ENCODE results near the gene PTCD2. TPM values are rescaled to one million over a fixed set of nuclear protein-coding genes. Genes with fewer than 3 reads are reported as not detected.

Gene PTCD2
- total RNA-seq, 4 donors from 2014 or later = 1.5 to 9.5 (median 2.9) TPM

GRCh38 chr5:72298711-72299110, 21.5 kb upstream of the PTCD2 start:
- Histone ChIP-seq H3K27ac (no peak overlapping the region), H3K4me3 (no peak overlapping the region), H3K36me3 (peaks cover 0 to 4% (median 0%) of the 10 kb centered on the region in 4 donors), H3K4me1 (peaks cover 0 to 6% (median 0%) of the 10 kb centered on the region in 4 donors), H3K9me3 (no peaks in the 10 kb centered on the region), H3K27me3 (no peaks in the 10 kb centered on the region)
- TF ChIP-seq POLR2AphosphoS5 (IDR thresholded peaks at IDR 0.05) (no peak), EP300 (IDR thresholded peaks at IDR 0.05; ENCODE audit: low read depth) (no peak), CTCF (IDR thresholded peaks at IDR 0.05) (no peak), POLR2A (IDR thresholded peaks at IDR 0.05) (no peak)
- in situ Hi-C loops (cut with MboI; ENCODE audit: low pct_ligation_motif_present in 1 of 4, low pct_unique_long_range_greater_than_20kb in 1 of 4, low sequenced_read_pairs in 3 of 4) = no loop called here
- no peak for DNase-seq
- intact Hi-C loops (cut with DNase I; ENCODE audit: low total_unique reads) = no loop called here
- 83 to 89% methylated on average over 5 of the region's 5 CpGs for WGBS, 2 donors (ENCODE audit: low coverage in 1 of 2)

- Histone ChIP-seq H3K36me3 (peaks cover 0 to 4% (median 0%) of the 10 kb centered on the region in 4 donors), H3K9me3 (no peaks in the 10 kb centered on the region), H3K27ac (no peak overlapping the region), H3K4me3 (no peak overlapping the region), H3K4me1 (peaks cover 0 to 10% (median 0%) of the 10 kb centered on the region in 4 donors), H3K27me3 (no peaks in the 10 kb centered on the region)
- intact Hi-C loops (cut with DNase I; ENCODE audit: low total_unique reads) = loop anchor here (5.0 kb wide), 1 partner anchor 158 kb away; no protein-coding TSS in a partner anchor
- TF ChIP-seq CTCF (IDR thresholded peaks at IDR 0.05) (no peak), POLR2A (IDR thresholded peaks at IDR 0.05) (no peak), POLR2AphosphoS5 (IDR thresholded peaks at IDR 0.05) (no peak), EP300 (IDR thresholded peaks at IDR 0.05; ENCODE audit: low read depth) (no peak)
- in situ Hi-C loops (cut with MboI; ENCODE audit: low pct_ligation_motif_present in 1 of 4, low pct_unique_long_range_greater_than_20kb in 1 of 4, low sequenced_read_pairs in 3 of 4) = loop anchor here in 3 of 4 donors (10.0 to 25.0 kb wide), 3 partner anchors 156 to 516 kb away; no protein-coding TSS in a partner anchor
- WGBS, 2 donors (ENCODE audit: low coverage in 1 of 2) = 60 to 78% methylated on average over 1 of the region's 1 CpG
- DNase-seq = no peak
Observed at GRCh38 chr5:72300590-72301339, 19.4 kb upstream of the PTCD2 start.

DNA sequence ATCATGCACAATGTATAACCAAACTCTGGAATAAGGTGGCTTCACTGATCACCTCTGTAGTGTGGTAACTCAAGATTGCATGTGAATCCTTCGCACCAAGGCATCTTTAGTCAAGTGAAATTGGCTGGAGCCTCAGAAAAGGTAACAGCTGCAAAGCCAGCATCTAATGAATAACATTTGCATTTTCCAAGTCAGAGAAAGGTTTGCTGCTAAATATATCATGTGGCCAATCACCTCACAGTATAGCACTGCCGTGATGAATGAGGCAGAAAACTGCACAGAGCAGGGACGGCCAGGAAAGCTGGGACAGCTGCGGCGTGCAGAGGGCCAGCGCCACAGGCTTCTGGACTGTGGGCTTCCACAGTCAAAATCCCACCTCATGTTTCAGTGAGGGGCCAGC, 18.6 kb upstream of the PTCD2 start:
- intact Hi-C loops (cut with DNase I; ENCODE audit: low total_unique reads) = loop anchor here (5.0 kb wide), 1 partner anchor 159 kb away; no protein-coding TSS in a partner anchor

GRCh38 chr5:72302171-72302570, 18.0 kb upstream of the PTCD2 start:
- in situ Hi-C loops (cut with MboI; ENCODE audit: low pct_ligation_motif_present in 1 of 4, low pct_unique_long_range_greater_than_20kb in 1 of 4, low sequenced_read_pairs in 3 of 4) (loop anchor here in 3 of 4 donors (10.0 to 25.0 kb wide), 3 partner anchors 157 to 517 kb away; no protein-coding TSS in a partner anchor), intact Hi-C loops (cut with DNase I; ENCODE audit: low total_unique reads) (loop anchor here (5.0 kb wide), 1 partner anchor 160 kb away; no protein-coding TSS in a partner anchor)
- Histone ChIP-seq H3K27ac (no peak overlapping the region), H3K4me3 (no peak overlapping the region), H3K36me3 (no peaks in the 10 kb centered on the region), H3K27me3 (no peaks in the 10 kb centered on the region), H3K9me3 (no peaks in the 10 kb centered on the region), H3K4me1 (peaks cover 0 to 12% (median 2%) of the 10 kb centered on the region in 4 donors)
- no peak for DNase-seq
- WGBS, 2 donors (ENCODE audit: low coverage in 1 of 2) = 77 to 85% methylated on average over 3 of the region's 3 CpGs
- TF ChIP-seq CTCF (IDR thresholded peaks at IDR 0.05) = no peak
- TF ChIP-seq POLR2A (IDR thresholded peaks at IDR 0.05) = no peak
- no peak for TF ChIP-seq EP300 (IDR thresholded peaks at IDR 0.05; ENCODE audit: low read depth)

More for the DNA sequence above, 18.6 kb upstream of the PTCD2 start:
- Histone ChIP-seq H3K9me3 (no peaks in the 10 kb centered on the region), H3K27me3 (no peaks in the 10 kb centered on the region), H3K36me3 (peaks cover 0 to 2% (median 0%) of the 10 kb centered on the region in 4 donors), H3K4me1 (peaks cover 0 to 8% (median 0%) of the 10 kb centered on the region in 4 donors), H3K4me3 (no peak overlapping the region), H3K27ac (no peak overlapping the region)
- in situ Hi-C loops (cut with MboI; ENCODE audit: low pct_ligation_motif_present in 1 of 4, low pct_unique_long_range_greater_than_20kb in 1 of 4, low sequenced_read_pairs in 3 of 4) = loop anchor here in 3 of 4 donors (10.0 to 25.0 kb wide), 3 partner anchors 157 to 517 kb away; no protein-coding TSS in a partner anchor
- no peak for TF ChIP-seq POLR2A (IDR thresholded peaks at IDR 0.05)
- DNase-seq = no peak
- WGBS, 2 donors (ENCODE audit: low coverage in 1 of 2) = 69 to 100% methylated on average over 1 to 6 of the region's 6 CpGs
